ENCODE results near the gene SEPTIN10.
A peak's percentile ranks its signal among the peaks of the same experiment; 100 is the strongest.
"Not testable (repeated sequence)": the region's sequence is repeated elsewhere in the genome, so short reads cannot be mapped to it uniquely, and the experiment has no call there.

SEPTIN10 gene

DNA sequence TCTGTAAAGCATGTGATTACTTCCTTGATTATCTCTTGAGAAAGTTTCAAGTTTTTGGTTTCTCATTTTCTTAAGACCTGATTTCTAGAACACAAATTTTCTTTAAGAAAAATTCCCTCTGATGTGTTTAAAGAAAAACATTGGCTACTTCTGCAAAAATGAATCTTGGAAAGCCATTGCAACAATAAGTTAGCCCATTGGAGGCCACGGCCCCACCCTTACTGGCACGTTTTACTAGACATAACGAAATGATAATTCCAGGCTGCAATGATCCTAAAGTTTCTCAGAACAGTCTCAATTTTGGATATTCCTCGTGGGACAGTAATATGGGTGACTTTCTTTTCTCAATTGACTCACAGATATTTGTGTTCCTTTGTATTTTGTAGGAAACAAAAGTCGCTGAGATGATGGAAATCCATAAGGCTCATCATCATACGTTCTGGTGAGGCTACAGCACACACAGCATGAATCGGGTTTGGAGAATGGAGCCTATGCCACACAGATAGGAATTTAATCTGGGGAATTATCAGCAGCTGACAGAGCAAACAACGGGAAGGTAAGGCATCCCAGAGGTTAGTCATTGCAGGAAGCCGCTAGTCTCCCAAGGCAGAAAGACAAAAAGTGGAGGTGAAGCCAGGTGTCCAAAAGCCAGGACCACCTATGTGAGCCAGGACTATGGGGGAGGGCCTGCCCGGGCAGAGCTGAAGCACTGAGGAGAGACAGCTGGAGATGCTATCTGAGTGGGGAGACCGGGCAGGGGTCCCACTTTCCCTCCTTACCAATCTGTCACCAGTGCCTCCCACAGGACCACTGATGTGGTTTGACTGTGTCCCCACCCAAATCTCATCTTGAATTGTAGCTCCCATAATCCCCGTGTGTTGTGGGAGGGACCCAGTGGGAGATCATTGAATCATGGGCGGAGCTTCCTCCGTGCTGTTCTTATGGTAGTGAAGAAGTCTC is 36.2 kb upstream of the SEPTIN10 start:
- no peak for DNase-seq (ENCODE audit: low read depth in 2 of 2)
- H3K4me3 ChIP-seq (replicated peaks in 1 of 2; ENCODE audit: low read depth in 2 of 2, low read length in 2 of 2): no peak overlapping the region
- TF ChIP-seq, protein P1, sequence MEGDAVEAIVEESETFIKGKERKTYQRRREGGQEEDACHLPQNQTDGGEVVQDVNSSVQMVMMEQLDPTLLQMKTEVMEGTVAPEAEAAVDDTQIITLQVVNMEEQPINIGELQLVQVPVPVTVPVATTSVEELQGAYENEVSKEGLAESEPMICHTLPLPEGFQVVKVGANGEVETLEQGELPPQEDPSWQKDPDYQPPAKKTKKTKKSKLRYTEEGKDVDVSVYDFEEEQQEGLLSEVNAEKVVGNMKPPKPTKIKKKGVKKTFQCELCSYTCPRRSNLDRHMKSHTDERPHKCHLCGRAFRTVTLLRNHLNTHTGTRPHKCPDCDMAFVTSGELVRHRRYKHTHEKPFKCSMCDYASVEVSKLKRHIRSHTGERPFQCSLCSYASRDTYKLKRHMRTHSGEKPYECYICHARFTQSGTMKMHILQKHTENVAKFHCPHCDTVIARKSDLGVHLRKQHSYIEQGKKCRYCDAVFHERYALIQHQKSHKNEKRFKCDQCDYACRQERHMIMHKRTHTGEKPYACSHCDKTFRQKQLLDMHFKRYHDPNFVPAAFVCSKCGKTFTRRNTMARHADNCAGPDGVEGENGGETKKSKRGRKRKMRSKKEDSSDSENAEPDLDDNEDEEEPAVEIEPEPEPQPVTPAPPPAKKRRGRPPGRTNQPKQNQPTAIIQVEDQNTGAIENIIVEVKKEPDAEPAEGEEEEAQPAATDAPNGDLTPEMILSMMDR (IDR thresholded peaks at IDR 0.05; ENCODE audit: low read depth, low read length): no peak

DNA sequence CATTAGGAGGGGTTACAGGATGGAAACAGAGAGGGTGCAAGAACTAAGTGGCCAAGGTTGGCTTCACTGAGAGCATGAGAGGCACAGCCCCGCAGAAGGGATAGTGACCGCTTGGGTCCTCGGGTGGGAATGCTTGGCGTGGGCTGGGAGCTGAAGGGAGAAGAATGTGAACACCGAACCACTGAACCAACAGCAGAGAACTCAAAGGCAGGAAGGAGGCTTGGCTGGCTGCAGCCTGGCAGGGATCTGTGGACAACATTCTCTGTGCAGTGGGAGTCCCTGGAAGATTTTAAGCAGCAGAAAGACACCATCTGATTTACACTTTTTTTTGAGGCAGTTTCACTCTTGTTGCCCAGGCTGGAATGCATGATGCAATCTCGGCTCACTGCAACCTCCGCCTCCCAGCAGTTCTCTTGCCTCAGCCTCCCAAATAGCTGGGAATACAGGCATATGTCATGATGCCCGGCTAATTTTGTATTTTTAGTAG is 34.3 kb upstream of the SEPTIN10 start:
- TF ChIP-seq, protein P1 (IDR thresholded peaks at IDR 0.05; ENCODE audit: low read depth, low read length): no peak
- DNase-seq (ENCODE audit: low read depth in 2 of 2): peak in 1 of 2 donors; percentile 45
- H3K4me3 ChIP-seq (replicated peaks in 1 of 2; ENCODE audit: low read depth in 2 of 2, low read length in 2 of 2): no peak overlapping the region

DNA sequence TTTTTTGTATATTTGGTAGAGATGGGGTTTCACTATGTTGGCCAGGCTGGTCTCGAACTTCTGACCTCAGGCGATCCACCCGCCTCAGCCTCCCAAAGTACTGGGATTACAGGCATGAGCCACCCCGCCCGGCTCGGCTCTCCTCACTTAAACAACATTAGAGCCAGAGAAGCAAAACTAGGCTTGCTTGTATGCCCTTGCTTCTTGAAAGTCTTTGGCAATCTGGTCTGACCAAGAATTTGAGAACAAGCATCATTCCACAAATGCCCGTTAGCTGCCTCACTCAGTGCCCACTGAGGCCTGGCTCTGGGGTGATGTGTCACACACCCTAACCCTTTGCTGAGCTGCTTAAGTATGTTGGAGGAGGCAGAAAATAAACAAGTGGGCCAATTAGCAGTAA is 33.9 kb upstream of the SEPTIN10 start:
- TF ChIP-seq, protein P1 (IDR thresholded peaks at IDR 0.05; ENCODE audit: low read depth, low read length): no peak
- H3K4me3 ChIP-seq (replicated peaks in 1 of 2; ENCODE audit: low read depth in 2 of 2, low read length in 2 of 2): no peak overlapping the region
- peak; percentile 34 to 37 for DNase-seq (ENCODE audit: low read depth in 2 of 2)

DNA sequence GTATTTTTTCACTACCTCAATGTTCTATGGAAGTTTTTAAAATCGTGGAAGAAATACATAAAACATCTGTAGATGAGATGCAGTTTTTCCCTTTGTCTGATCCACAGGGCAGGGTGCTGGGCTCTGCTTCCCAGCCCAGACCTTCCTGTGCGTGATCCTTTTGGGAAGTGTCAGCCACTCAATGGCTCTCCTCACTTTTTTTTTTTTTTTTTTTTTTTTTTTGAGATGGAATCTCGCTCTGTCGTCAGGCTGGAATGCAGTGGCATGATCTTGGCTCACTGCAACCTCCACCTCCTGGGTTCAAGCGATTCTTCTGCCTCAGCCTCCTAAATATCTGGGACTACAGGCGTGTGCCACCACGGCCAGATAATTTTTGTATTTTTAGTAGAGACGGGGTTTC is 33.2 kb upstream of the SEPTIN10 start:
- DNase-seq (ENCODE audit: low read depth in 2 of 2): no peak
- H3K4me3 ChIP-seq (replicated peaks in 1 of 2; ENCODE audit: low read depth in 2 of 2, low read length in 2 of 2): no peak overlapping the region
- TF ChIP-seq, protein P1 (IDR thresholded peaks at IDR 0.05; ENCODE audit: low read depth, low read length): no peak

DNA sequence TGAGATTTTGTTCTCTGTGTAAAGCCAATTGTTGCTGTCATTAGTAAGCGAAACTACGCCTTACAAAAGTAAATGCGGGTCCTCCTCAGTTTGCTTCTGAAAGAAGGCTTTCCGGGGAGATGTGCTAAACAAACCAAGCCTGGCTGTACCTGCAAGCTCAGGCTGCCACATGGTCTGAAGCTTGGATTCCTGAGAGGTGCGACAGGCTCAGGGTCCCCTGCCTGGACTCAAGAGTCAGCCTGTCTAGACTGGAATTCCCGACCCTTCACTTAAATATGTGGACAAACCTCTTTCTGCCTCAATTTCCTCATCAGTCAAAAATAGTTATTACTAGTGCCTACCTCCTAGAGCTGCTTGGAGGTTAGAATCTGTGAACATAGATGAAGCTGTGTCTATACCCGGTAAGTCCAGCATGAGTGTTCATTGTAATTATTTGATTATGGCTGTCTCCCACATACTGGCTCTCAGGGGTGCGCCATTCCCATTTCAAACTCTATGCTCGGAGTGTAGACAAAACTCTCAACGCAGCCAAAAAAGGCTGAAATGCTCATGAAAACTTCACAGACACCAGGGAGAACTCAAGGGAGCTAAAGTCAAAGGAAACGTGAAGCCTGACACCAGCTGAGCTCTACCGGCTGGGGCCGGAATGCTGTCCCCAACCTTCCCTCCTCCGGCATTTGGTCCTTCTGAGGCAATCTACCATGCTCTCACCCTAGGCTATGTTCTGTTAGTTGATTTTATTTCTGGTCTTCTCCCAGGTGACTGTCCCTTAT is 31.8 kb upstream of the SEPTIN10 start:
- H3K4me3 ChIP-seq (replicated peaks in 1 of 2; ENCODE audit: low read depth in 2 of 2, low read length in 2 of 2): no peak overlapping the region
- TF ChIP-seq, protein P1 (IDR thresholded peaks at IDR 0.05; ENCODE audit: low read depth, low read length): no peak
- DNase-seq (ENCODE audit: low read depth in 2 of 2): no peak

DNA sequence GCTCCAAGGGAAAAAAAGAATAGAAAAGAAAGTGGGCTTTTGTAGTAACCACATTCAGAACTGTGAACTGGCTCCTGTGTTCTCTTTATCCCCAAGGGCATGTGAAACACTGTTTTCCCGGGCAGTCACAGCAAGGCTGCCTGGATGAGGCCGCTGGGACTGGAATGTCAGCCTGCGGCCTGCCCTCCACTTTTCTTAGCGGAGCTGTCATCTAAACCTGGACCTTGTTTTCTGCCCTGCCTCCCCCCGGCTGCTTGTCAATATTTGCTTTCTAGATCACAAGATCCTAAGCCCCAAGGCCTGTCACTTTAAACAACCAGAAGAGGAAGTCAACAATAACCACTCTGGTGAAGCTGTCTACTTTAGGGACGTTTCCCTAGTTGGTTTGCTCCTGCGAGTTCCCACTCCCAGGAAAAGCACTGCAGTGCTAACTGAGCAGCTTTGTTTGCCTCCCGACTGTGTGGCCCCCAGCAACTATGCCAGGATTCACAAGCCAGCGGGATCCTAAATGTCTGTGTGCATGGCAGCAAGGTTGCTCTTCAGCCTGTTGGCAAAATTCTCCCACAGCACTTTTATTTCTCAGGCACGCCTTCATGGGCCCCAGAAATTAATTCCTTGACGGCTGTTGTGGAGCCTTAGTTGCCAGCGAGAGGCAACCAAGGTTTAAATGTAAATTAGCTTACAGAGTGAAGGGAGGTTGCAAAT is 31.0 kb upstream of the SEPTIN10 start:
- DNase-seq (ENCODE audit: low read depth in 2 of 2): no peak
- H3K4me3 ChIP-seq (replicated peaks in 1 of 2; ENCODE audit: low read depth in 2 of 2, low read length in 2 of 2): no peak overlapping the region
- TF ChIP-seq, protein P1 (IDR thresholded peaks at IDR 0.05; ENCODE audit: low read depth, low read length): no peak

DNA sequence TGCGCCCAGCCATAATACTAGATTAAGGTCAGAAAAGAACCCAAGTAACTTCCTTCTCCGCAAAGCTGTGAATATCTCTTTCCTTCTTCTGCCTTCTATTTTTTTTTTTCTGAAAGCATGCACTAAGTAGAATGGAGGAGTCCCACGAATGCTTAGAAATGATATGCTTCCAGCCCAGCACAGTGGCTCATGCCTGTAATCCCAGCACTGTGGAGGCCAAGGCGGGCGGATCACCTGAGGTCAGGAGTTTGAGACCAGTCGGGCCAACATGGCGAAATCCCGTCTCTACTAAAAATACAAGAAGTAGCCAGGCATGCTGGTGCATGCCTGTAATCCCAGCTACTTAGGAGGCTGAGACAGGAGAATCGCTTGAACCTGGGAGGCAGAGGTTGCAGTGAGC is 26.2 kb upstream of the SEPTIN10 start:
- not testable (repeated sequence) for DNase-seq (ENCODE audit: low read depth in 2 of 2); H3K4me3 ChIP-seq (replicated peaks in 1 of 2; ENCODE audit: low read depth in 2 of 2, low read length in 2 of 2)
